Measurements from ENCODE around the gene KLHL8.

The KLHL8 gene

DNA sequence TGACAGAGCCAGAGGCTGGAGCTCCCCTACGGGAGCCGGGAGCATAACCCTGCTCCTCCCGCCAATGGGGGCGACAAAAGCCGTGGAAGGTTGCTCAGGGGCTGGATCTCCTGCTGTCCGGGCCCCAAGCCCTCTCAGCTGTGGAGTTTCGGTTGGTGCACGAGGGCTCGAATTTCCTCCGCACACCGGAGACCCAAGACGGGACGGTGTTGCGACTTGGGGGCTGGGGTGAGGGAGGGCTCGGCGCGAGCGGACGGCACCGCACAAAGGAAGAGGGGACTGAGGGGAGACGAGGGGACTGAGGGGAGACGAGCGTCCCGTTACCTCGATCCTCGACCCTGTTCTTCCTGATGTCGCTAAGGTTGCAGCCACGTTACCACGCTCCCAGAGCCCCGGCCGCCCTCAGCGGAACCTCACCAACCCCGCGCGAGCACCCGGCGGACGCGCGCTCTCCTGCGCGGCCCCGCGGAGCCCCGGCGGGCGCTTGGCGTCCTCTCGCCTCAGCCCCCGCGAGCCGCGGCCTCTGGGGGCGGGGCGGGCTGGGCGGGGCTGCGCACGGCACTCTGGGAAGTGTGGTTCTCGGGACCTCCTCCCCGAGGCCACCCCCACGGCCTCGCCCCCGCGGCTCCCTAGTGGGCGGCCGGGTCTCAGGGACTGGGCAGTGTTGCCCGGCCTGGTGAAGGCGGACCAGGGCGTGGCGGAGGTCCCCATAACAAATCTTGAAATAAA is at the start of gene KLHL8:
KLHL8 (minus strand) TSS at position 525 of the 729 bp plus-strand sequence. CDS start 25,079 bp downstream, outside the sequence.
- peak; percentile 47 to 77 for DNase-seq (ENCODE audit: extremely low read depth in 1 of 2, low read depth in 1 of 2)

DNA sequence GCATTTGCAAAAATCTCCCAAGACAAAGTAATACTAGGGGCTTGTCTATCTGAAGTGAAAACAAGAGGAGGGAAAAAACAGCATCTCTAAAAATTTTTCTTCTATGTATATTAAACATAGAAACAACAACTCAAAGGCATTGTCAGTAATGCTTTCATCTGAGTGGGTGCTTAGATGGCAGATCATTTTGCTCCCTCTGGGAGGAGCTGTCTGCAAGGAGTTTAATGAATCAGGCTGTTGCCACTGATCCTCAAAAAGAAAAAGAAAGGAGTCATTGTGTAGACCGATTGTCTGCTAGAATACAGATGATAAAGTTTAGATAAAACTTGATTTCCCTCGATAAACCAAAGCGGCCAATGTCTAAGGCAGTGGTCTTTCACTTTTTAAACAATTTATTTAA is 49.7 kb upstream of the KLHL8 start:
- no peak for DNase-seq (ENCODE audit: extremely low read depth in 1 of 2, low read depth in 1 of 2)

DNA sequence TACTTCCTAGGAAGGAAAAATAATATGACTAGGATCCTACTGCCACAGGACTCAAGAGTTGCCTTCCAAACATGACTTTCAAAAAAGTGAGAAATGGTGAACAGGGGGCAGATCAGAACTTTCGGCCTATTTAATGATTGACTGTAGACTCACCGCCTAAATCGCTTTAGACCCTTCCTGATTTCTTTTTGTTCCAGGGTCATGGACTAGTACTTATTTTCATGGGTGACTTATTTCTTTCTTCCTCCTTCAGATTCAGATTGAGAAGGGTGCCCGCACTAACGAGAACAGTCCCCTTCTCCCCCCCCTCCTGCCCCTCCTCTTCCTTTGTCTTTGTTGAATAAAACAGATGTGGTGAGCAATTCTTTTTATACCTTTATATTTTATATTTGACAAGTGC is 48.0 kb upstream of the KLHL8 start:
- DNase-seq (ENCODE audit: extremely low read depth in 1 of 2, low read depth in 1 of 2): no peak

DNA sequence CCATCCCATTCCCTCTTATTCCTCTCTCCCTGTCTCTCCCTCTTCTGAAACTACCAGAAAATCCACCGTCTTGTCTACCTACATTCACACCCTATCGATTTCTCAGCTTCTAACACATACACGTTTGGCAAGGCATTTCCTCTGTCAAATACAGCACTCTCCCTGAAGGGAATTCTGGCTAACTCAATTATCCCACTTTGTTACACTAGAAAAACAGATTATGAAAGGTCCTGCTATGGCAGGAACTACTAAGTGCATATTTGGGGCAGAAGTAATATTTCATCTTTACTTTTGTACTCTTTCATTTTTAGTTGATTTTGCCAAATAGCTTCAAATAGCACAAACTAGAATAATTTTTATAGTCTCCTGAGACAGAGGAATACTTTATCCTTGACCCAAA is 46.6 kb upstream of the KLHL8 start:
- no peak for DNase-seq (ENCODE audit: extremely low read depth in 1 of 2, low read depth in 1 of 2)

DNA sequence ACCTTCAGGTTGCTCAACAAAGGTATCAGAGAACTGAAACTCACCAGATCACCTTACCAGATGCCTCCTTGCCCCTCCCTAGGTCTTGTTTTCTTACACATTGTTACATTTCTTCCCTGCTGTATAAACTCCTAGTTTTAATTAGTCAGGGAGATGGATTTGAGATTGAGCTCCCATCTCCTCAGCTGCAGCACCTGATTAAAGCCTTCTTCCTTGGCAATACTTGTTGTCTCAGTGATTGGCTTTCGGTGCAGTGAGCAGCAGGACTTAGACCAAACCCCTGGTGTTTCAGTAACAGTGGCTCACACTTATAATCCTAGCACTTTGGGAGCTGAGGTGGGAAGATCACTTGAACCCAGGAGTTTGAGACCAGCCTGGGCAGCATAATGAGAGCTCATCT is 42.5 kb upstream of the KLHL8 start:
- no peak for DNase-seq (ENCODE audit: extremely low read depth in 1 of 2, low read depth in 1 of 2)

DNA sequence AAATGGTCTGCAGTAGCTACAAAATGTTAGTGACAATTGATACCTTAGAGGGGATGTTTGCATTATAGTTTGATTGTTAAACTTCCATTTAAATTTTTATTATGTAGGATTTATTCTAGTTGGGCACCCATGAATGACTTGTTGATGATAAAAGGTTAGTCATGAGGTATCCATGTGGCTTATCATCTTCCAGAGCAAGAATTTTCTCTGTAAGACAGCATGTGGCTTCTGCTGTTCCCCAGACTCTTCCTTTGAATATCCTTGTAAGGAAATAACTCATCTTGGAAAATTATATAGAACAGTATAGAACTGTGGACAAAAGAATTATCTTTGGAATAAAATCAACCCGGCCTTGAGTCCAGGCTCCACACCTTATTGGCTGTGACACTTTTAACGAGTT is 40.1 kb upstream of the KLHL8 start:
- DNase-seq (ENCODE audit: extremely low read depth in 1 of 2, low read depth in 1 of 2): no peak

DNA sequence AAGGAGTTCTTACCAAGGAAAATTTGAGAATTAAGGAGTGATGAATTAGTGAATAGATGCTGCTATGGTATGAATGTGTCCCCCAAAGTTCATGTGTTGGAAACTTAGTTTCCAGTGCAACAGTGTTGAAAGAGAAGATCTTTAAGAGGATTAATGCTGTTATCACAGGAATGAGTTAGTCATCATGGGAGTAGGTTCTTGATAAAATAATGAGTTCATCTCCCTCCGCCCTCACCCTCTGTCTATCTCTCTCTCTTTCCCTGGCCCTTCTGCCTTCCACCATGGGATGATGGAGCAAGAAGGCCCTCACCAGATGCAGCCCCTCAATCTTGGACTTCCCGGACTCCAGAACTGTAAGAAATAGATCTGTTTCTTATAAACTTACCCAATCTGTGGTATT is 38.3 kb upstream of the KLHL8 start:
- no peak for DNase-seq (ENCODE audit: extremely low read depth in 1 of 2, low read depth in 1 of 2)

DNA sequence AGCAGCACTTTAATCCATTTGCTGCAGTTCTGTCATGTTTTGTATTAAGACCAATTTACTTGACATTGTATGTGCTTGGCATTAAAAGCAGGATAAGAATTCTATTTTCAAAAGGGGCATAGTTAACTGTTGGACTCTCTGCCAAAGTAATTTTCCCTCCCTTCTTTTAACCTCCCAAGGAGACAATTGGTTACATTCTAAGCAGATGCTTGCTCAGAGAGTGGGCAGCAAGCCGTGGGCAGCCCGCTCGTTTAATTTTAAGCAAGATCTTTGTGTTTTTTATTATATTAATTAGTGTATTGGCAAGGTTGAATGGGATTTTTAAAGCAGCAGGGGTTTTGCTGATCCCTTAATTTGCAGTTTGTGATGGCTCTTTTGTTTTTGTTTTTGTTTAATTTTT is 37.1 kb upstream of the KLHL8 start:
- DNase-seq (ENCODE audit: extremely low read depth in 1 of 2, low read depth in 1 of 2): no peak

DNA sequence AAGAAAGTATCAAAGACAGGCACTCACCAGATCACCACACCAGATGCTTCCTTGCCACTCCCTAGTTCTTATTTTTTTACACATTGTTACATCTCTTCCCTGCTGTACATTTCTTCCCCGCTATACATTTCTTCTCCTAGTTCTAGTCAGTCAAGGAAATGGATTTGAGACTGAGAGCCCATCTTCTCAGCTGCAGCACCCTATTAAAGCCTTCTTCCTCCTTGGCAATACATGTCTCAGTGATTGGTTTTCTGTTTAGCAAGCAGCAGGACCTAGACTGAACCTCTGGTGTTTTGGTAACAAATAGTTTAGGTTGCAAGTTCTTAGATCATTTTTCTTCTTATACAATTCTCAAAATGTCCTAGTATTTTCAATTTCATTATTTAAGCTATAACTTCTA is 35.3 kb upstream of the KLHL8 start:
- DNase-seq (ENCODE audit: extremely low read depth in 1 of 2, low read depth in 1 of 2): no peak

DNA sequence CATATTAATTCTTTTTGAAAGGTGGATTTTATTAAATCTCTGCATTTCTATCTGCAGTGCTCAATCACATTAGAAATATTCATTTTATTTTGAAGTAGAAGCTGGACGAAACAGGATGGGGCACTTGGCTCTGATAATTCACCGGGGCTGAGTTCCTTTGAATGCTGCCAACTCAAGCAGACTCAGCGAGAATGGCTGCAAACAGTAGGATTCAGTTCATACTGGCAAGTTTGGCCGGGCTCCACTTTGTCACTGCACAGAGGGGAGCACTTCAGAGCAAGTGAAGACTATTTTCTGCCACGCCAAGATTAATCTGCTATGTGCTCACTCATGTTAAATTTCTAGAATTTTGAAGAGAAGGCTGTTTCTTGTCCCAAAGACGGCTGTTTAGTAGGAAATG is 30.7 kb upstream of the KLHL8 start:
- no peak for DNase-seq (ENCODE audit: extremely low read depth in 1 of 2, low read depth in 1 of 2)

DNA sequence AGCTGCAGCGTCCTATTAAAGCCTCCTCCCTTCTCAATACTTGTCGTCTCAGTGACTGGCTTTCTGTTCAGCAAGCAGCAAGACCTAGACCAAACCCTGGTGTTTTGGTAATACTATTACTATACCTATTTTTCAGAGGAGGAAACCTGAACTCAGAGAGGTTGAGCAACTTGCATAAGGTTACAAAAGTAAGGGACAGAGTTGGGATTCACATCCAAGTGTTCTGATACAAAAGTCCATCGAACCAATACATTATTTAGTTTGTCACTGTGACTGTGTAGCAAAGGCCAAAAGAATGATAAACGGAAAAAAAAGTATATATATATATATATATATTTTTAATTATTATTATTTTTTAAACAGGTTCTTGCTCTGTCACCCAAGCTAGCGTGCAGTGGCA is 29.9 kb upstream of the KLHL8 start:
- no peak for DNase-seq (ENCODE audit: extremely low read depth in 1 of 2, low read depth in 1 of 2)

DNA sequence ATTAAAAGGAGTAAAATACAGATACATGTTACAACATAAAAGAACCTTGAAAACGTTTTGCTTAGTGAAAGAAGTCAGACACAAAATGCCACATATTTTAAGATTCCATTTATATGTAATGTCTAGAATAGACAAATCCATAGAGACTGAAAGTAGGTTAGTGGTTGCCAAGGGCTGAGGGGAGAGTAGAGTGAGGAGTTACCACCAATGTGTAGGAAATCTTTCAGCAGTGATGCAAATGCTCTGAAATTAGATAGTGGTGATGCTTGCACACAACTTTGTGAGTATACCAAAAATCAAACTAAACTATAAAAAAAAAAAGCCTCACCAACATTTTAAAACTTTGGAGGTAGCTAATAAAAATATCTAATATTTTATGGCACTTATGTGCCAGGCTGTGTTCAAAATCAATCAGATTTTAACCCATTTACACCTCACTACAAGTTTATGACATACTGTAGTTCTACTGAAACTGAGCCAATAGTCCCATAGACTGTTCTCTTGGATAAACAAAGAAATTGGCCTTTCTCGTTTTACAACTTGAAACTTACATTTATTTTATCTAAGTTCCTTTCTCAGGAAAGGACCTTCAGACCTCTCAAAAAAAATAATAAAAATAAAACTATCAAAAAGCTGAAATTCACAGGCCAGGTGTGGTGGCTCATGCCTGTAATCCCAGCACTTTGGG is 29.1 kb upstream of the KLHL8 start:
- DNase-seq (ENCODE audit: extremely low read depth in 1 of 2, low read depth in 1 of 2): no peak

DNA sequence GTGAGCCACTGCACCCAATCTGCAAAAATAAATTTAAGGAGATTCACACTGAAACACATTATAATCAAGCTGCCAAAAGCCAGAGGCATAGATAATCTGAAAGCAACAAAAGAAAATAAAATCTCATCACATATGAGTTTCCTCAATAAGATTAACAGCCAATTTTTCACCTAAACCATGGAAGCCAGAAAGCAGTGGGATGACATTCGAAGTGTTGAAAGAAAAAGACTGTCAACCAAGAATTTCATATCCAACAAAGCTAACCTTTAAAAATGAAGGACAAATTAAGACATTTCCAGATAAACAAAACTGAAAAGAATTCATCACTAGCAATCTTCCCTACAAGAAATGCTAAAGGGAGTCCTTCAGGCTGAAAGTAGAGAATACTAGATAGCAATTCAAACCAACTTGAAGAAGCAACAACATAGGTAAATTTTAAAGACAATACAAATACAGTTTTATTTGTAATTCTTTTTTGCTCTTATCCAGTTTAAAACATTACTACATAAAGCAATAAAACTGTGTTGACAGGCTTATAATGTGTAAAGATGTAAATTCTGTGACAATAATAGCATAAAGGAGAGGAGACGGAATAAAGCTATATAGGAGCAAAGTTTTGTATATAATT is 23.1 kb upstream of the KLHL8 start:
- no peak for DNase-seq (ENCODE audit: extremely low read depth in 1 of 2, low read depth in 1 of 2)

DNA sequence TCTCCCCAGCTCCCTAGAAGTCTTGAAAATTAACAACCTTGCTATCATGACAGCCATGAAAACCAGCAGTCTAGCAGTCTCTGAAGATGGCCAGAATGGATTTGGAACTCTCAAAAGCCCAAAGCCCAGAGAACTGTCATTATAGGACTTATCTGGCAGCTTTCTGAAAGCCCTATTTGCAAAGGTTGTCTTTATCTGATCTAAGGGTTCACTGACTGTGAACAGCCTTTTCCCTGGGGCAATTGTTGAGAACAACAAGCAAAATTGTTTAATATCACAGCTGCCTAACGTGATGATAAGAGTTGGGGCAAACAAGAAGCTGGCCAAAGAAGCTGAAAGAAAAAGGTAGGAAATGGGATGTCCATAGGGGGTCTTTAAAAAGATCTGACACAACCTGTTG is 20.9 kb upstream of the KLHL8 start:
- no peak for DNase-seq (ENCODE audit: extremely low read depth in 1 of 2, low read depth in 1 of 2)

DNA sequence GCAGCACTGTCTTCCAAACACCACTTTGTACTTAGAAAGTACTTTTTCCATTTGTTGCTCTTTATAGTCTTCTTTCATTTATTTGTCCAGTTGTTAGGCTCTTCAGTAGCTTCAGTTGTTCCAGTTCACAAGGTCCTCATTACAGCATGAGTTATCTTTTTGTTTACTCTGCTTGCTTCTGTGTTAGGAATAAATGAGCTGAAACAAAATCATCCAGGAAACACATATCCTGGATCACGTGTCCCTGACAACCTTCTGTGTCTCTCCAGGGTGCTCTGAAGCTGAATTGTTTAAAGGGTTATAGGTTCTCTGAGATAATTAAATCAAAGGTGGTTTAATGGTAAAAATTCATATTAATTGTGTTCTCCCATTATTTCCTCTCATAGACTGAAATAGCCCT is 19.9 kb upstream of the KLHL8 start:
- no peak for DNase-seq (ENCODE audit: extremely low read depth in 1 of 2, low read depth in 1 of 2)

DNA sequence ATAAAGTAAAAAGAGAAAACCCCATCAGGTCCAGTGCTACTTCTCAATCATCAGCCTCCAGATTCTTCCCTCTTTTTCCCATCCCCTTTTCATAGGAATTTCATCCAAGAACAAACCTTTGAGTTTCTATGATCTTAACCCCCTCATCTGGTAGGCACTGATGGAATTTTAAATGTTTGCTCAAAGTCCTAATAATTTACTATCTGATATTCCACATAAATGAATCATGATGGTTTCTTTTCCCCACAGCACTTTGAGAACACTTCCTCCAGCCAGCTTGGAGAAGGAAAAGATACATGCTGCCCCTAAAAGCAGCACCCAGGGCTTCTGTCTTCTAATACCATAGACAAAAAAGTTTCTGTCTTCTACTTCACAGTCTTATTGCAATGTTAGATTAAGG is 19.4 kb upstream of the KLHL8 start:
- DNase-seq (ENCODE audit: extremely low read depth in 1 of 2, low read depth in 1 of 2): no peak

DNA sequence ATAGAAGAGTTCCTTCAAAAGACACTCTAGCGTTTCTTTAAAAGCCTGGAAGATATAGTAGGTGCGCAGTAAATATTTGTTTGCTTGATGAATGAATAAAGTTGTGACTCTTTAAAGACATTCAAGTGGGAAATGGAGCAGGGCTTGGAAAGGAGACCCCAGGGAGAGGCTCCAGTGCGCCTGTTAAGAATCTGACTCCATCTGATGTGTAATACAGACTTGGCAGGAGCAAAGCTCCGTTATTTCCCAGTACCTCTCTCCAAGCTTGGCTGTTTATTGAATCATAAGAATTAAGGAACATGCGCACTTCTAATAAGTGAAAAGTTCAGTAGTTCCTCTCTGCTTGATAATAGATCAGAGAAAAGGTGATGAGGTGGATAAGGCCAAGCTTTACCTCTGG is 18.8 kb upstream of the KLHL8 start:
- no peak for DNase-seq (ENCODE audit: extremely low read depth in 1 of 2, low read depth in 1 of 2)

DNA sequence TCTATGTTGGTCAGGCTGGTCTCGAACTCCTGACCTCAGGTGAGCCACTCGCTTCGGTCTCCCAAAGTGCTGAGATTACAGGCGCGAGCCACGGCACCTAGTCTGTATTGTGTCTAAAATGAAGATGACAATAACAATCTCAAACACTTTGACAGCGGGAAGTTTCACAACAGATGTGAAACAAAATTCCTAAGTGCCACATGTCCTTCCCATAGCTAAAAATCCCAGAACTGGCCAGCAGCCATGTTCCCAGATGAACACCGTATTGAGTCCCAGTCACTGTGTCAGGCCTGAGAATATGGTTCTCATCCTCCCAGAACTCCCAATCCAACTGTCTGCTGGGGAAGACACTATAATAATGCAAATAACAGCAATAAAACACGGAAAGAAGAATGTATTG is 16.4 kb upstream of the KLHL8 start:
- DNase-seq (ENCODE audit: extremely low read depth in 1 of 2, low read depth in 1 of 2): no peak

DNA sequence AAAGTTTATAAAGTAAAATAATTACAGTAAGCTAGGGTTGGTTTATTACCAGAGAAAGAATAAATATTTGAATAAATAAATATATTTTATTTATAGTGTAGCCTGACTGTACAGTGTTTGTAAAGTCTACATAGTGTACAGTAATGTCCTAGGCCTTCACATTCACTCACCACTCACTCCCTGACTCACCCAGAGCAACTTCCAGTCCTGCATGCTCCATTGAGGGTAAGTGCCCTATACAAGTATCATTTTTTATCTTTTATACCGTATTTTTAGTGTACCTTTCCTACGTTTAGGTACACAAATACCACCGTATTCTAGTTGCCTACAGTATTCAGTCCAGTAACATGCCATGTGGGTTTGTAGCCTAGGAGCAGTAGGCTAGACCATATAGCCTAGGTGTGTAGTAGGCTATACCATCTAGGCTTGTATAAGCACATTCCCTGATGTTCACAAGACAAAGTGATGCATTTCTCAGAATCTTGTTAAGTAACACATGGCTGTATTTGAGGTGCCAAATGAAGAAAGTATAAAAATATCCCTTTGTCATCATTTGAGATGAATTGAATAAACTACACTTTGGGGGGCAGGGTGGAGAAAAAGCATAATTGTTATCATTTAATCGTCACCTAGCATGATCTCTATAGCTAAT is 14.7 kb upstream of the KLHL8 start:
- no peak for DNase-seq (ENCODE audit: extremely low read depth in 1 of 2, low read depth in 1 of 2)

DNA sequence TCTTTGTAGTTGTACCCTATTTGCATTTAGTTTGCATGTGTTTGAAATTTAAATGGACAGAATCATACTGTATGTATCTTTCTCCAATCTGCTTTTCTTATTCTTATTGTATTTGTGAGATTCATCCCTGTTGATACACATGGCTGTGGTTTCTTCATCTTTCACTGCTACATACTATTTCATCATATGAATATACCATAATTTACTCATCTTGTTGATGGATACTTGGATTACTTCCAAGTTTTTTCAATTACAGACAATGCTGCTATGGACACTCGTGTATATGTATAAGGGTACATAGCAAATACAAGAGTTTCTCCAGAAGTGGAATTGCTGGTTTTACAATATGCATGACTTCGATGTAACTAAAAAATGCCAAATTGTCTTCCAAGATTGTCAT is 11.8 kb upstream of the KLHL8 start:
- DNase-seq (ENCODE audit: extremely low read depth in 1 of 2, low read depth in 1 of 2): no peak

DNA sequence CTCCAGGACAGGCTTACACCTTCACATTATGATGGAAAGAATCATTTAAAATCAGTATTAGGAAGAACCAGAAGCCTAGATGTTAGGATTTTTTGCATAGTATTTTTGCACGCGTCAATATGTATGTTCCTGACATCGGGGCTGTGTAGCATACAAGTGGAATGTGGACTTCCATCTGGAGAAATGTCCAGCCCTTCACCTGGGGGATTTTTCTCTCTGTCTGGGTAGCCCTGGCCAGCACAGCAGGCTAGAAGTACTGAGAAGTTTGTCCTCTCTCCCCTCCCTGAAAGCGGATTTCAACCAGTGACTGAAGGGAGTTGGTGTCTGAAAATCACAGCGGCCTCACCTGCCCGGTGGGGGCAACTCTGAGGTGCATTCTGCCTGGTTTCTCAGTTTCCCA is 10.4 kb upstream of the KLHL8 start:
- no peak for DNase-seq (ENCODE audit: extremely low read depth in 1 of 2, low read depth in 1 of 2)

DNA sequence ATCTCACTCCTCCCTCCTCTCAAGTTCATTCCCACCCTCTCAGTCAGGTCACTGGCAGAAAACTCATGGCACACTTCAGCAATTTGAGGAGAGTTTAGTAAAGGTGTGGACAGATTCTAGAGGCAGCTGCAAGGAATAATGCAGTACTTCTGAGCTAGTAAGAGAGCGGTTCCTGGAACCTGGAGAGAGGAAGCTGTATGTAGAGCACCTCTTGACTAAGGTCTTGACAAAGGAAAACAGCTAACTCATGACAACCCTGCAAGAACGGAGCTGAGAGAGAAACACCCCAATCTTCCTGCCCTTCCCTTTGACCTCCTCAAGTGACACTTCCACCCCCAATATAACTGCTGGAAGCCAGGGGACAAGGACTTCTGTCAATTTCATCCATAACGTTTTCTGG is 9.6 kb upstream of the KLHL8 start:
- no peak for DNase-seq (ENCODE audit: extremely low read depth in 1 of 2, low read depth in 1 of 2)
